Retina (tissue), 1 donor: ENCODE measurements around the gene GCNT2.
"Not testable (repeated sequence)": the region's sequence is repeated elsewhere in the genome, so short reads cannot be mapped to it uniquely, and the experiment has no call there.

Experiments used
- DNase-seq: peaks from one replicate; pipeline ENCODE4 v3.0.0-alpha.2; 2016

GCNT2 gene

DNA sequence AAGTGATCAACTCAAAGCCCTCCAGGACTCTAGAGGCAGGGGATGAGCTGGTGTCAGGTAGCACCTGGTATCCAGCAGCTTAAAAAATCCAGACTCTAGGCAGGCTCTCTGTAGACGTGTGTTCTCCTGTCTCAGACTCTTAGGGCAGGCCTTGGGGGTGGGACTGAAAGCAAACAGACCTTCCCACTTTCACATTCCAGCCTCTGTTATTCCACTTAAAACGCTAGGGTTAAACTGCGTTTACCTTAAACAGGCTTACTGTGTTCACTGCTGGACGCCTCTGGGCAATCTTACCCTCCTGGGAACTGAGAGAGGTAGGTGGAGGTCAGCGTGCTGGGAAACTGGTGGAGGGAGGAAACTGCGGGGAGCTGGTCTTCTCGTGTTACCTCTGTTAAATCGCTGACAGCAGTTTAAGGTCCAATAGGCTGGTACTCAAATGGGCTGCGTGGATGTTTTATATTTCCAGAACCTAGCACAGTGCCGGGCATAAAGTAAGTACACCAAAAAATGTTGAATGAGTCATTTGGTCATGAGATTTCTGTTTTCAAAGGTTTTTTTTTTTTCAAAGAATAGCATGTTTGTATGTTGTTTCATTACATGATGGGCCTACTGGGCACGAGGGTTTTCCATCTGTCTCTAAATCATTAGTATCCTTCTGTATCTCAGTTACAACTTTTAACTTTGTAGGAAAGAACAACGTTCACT lies at the start of gene GCNT2:
Gene GCNT2 (plus strand): TSS at position 248 of the 705 bp plus-strand sequence. CDS start 7,561 bp downstream, outside the sequence.
- DNase-seq, result no peak

DNA sequence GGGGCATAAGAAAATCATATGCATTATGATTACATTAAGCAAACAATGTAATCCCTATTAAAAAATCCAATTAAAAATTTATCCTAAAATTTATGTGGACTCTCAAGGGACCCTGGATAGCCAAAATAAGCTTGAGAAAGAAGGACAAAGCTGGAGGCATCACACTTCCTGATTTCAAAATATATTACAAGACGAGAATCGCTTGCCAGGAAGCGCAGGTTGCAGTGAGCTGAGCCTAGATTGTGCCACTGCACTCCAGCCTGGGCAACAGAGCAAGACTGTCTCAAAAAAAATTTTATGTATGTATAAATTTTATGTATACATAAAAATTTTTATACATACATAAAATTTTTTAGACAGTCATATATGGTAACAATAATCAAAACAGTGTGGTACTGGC lies 48.5 kb upstream of the GCNT2 start:
- no peak for DNase-seq

DNA sequence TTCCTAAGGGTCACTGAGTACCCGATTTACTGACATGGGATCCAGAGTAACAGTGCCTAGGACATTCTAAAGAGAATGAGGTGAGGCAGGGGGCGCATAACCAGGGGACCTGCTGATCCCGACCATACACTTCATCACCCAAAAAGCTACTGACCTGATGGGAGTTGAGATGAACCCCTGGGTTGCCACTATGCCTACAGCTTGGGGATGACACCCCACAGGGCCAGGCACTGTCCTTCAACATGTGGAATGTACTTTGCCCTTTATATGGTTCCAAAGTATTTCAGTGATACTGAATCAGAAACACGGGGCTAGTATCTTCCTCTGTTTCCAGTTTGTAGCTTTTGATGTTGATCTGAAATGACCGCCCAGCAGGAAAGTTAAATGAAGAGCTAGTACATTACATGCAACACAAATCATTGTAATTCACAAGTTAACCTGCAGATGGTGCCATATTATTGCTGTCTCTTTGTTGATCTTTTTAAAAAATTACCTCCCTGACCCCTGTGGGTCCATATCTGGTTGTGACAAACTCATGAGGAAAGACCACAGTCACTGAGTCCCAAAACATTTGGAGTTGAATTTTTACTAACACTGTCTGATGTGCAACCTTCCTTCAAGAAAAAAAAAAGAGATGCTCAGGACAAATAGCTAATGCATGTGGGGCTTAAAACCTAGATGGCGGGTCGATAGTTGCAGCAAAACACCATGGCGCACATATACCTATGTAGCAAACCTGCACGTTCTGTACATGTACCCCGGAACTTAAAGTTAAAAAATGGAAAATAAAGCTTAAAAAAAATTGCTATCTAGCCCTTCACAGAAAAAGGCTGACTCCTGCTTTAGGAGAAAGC lies 42.7 kb upstream of the GCNT2 start:
- peak; percentile 35 for DNase-seq

DNA sequence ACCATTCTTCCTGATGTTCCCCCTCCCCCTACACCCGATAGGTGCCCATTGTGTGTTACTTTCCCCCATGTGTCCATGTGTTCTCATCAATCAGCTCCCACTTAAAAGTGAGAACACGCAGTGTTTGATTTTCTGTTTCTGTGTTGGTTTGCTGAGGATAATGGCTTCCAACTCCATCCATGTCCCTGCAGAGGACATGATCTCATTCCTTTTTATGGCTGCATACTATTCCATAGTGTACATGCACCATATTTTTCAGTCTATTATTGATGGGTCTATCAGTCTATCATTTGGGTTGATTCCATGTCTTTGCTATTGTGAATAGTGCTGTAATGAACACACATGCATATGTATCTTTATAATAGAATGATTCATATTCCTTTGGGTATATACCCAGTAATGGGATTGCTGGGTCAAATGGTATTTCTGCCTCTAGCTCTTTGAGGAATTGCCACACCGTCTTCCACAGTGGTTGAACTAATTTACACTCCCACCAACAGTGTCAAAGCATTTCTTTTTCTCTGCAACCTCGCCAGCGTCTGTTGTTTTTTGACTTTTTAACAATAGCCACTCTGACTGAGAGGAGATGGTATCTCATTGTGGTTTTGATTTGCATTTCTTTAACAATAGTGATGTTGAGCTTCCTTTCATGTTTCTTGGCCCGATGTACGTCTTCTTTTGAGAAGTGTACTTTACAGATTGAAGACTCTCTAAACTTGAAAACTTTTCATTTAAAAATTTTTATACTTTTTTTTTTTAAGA lies 41.0 kb upstream of the GCNT2 start:
- no peak for DNase-seq

DNA sequence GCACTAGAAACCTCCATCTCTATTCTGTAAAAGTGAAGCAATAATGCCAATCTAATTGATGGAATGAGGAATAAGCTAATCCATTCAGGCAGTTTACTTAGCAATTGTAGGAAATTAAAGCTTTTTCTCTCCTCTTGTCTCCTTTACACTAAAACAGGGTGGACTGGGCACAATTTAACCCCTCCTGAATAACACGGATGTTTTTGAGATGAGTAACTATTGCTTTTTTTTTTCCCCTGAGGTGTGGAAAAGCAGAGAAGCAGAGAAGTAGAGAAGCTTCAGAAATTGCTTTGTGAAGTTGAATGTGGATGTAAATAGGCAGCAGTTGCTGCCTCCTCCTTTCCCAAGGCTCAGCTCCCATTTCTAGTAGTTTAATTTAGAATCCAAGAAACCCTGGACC lies 40.0 kb upstream of the GCNT2 start:
- no peak for DNase-seq

DNA sequence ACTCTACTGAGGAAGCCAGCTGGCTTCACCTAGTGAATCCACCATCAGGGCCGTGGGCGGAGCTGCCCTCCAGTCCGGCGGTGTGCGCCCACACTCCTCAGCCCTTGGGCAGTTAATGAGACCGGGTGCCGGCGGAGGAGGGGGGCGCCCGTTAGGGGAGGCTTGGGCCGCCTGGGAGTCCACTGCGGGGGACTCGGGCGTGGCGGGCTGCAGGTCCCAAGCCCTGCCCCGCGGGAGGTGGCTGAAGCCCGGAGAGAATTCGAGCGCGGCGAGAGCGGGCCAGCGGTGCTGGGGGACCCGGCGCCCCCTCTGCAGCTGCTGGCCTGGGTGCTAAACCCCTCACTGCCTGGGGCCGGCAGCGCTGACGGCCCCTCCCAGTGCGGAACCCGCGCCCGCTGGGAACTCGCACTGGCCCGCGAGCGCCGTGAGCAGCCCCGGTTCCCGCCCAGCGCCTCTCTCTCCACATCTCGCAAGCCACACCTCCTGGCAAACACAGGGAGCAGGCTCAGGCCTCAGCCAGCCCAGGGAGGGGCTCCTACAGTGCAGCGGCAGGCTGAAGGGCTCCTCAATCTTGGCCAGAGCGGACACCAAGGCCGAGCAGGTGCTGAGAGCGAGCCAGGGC lies 38.4 kb upstream of the GCNT2 start:
- DNase-seq, result no peak

DNA sequence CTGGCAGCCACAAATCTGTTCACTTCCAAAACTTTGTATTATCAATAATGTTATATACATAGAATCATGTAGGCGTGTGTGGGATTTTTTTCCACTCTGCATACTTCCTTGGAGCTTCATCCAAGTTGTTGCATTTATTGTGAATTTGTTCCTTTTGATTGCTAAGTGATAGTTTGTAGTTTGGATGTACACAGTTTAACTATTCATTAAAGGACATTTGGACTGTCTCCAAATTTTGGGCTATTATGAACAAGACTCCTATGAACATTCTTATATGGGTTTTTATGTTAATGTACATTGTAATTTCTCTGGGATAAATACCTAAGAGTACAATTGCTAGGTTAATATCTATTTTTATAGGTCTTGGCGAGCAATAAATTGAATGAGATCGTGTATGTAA lies 36.2 kb upstream of the GCNT2 start:
- DNase-seq, result no peak

DNA sequence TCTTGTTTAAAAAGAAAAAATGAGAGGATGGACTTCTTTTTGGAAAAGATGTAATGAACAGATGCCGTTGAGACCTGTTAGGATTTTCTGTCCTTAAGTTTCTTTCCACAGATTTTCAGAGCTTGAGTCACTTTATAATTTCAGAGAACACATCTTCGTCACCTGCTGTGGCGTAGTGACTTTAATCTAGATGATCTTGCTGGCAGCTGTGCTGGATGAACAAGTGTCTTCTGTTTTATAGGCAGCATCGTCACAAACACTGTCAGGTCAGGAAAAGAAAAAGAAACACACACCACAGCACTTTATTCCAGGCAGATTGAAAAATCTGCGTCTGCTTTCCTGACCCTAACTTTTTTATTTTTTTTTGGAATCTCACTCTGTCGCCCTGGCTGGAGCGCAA lies 35.7 kb upstream of the GCNT2 start:
- DNase-seq, result no peak

DNA sequence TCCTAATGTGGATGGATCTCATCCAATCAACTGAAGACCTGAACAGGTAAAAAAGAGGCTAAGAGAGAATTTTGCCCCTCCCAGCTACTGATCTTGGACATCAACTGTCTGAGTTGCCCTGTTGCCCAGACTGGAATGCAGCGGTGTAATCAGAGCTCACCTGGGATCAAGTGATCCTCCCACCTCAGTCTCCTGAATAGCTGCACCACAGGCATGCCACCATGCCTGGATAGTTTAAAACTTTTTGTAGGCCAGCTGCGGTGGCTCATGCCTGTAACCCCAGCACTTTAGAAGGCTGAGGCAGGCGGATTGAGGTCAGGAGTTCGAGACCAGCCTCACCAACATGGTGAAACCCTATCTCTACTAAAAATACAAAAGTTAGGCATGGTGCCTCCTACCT lies 34.9 kb upstream of the GCNT2 start:
- no peak for DNase-seq

DNA sequence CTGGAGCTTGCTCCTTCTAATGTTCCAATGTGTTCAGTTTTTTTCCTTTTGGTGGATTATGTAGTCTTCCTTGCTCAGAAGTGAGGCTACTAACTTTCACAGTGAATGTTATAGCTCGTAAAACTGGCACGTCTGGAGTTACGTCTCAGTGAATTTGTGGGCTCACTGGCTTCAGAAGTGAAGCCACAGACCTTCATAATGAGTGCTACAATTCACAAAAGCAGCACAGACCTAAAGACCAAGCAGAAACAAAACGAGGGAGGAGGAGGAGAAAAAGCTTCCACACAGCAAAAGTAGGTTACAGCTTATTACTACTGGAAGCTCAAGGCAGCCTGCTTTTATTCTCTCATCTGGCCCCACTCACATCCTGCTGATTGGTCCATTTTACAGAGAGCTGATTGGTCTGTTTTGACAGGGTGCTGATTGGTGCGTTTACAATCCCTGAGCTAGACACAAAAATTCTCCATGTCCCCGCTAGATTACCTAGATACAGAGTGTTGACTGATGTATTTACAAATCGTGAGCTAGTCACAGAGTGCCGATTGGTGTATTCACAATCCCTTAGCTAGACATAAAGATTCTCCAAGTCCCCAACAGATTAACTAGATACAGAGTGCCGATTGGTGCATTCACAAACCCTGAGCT lies 34.1 kb upstream of the GCNT2 start:
- not testable (repeated sequence) for DNase-seq

DNA sequence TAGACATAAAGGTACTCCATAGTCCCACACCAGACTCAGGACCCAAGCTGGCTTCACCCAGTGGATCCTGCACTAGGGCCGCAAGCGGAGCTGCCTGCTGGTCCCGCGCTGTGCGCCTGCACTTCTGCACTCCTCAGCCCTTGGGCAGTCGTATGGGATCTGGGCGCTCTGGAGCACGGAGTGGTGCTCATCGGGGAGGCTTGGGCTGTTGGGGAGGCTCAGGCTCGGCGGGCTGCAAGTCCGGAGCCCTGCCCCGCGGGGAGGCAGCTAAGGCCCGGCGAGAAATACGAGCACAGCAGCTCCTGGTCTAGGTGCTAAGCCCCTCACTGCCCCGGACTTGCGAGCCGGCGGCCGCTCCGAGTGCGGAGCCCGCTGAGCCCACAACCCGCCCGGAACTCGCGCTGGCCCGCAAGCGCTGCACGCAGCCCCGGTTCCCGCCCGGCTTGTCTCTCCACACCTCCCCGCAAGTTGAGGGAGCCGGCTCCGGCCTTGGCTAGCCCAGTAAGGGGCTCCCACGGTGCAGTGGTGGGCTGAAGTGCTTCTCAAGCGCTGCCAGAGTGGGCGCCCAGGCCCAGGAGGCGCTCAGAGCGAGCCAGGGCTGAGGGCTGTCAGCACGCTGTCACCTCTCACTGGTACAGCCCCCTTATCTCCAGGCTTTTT lies 33.4 kb upstream of the GCNT2 start:
- DNase-seq, result peak; percentile 18

DNA sequence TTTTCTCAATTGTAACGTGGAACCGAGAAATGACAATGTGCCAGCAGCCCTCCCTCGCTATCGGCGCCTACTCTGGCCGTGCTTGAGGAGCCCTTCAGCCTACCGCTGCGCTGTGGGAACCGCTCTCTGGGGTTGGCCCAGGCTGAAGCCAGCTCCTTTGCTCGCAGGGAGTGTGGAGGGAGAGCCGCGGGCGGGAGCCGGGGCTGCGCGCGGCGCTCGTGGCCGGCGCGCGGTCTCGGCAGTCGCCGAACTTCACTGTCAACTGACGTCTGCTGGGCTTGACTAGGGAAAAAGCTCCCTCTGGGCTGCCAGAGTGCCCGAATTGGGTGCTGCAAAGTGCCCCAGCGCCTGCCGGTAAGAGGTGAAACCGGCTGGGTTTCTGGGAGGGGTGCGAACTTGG lies 29.7 kb upstream of the GCNT2 start:
- DNase-seq, result no peak

DNA sequence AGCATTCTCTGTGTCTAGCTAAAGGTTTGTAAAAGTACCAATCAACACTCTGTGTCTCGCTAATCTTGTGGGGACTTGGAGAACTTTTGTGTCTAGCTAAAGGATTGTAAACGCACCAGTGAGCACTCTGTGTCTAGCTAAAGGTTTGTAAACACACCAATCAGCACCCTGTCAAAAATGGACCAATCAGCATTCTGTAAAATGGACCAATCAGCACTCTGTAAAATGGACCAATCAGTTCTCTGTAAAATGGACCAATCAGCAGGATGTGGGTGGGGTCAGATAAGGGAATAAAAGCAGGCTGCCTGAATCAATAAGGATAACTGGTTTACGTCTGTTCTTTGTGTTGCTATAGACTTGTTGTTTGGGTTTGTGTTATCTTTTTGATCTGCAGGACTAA lies 29.2 kb upstream of the GCNT2 start:
- not testable (repeated sequence) for DNase-seq

DNA sequence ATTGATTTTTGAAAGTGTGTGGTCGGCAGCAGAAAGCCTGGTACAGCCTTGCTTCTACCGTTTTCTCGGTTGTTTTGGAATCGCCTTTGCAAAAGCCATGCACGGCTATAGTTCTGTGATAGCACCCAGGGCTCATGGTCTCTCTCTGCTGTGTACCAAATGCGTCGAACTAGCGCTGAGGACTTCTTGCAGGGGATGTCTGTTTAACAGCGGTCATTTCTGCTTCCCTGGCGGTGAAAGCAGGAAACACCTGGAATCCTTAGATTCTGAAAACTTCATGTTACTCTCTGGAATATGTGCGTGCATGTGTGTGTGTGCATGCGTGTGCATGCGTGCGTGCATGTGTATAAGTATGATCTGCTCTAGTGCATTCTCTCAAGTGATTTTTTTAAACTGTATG lies 26.1 kb upstream of the GCNT2 start:
- no peak for DNase-seq

DNA sequence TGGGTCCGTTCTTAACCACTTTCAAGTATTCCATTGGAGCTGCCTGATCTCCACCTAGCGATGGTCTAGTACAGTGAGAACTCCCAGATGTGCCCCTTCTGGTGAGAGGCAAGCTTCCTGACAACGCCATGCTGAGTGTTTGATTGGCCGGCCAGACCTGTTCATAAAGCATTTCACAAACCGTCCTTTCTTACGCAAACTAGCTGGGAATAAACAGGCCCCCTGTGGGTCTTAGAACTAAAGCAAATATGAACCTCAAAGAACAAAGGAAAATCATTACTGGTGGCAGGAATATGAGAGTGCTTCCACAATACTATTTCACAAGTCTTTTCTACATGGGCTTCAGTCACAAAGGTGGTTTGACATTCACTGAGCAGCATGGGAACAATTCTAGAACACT lies 15.6 kb upstream of the GCNT2 start:
- DNase-seq, result no peak

DNA sequence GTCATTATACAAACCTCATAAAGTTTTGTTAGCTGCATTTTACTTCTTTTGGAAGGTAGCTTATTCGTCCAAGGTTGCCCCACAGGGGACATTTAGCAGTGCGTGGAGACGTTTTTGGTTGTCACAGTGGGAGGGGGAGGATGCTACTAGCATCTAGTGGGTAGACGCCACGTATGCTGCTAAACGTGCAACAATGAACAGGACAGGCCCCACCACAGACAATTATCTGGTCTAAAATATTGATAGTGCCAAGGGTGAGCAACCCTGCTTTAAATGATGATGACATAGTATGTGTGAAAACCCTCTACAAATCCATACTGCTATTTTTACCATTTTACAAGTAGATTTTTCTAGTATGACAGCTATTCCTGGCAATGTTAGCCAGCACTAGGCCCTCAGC lies 13.9 kb upstream of the GCNT2 start:
- DNase-seq, result no peak

DNA sequence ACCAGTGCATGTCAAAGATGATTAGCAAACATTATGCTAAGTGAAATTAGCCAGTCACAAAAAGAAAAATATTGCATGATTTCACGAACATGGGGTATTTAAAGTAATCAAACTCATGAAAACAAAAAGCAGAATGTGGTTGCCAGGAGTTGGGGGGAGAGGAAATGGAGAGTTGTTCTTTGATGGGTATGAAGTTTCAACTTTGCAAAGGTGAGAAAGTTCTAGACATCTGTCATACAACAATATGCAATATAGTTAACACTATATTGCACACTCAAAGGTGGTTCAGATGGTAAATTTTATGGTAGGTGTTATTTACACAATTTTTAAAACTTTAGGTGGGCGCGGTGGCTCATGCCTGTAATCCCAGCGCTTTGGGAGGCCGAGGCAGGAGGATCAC lies 13.4 kb upstream of the GCNT2 start:
- DNase-seq, result no peak

DNA sequence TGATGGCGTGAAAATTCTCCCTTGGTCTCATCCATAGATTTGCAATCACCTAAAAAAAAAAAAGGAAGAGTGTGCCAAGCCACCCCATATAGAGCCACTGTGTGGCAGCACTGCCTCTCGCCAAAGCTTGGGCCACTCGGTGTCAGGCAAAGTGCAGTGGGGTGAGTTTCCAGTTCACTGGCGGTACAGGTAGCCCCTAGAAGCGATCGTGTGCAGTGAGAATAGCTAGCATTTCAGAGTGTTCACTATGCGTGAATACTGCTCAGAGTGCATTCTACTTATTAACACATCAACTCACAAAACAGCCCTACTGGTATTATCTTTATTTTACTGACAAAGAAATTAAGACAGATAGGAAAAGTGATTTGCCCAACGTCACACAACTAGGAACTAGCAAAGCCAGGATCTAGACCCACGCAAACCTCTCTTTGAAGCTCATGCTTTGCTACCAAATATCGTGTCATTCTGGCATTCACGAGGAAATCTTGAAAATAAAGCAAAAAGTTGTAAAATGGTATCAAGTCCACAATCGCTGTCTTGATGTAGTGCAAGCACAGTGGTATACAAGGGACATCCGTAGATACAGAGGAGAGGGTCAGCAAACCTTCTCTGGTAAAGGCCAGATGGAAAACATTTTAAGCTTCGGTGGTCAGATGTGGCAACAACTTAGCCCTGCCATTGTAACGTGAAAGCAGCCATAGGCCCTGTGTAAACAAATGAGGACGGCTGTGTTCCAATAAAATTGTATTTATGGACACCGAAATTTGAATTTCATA lies 10.4 kb upstream of the GCNT2 start:
- DNase-seq, result peak; percentile 80

DNA sequence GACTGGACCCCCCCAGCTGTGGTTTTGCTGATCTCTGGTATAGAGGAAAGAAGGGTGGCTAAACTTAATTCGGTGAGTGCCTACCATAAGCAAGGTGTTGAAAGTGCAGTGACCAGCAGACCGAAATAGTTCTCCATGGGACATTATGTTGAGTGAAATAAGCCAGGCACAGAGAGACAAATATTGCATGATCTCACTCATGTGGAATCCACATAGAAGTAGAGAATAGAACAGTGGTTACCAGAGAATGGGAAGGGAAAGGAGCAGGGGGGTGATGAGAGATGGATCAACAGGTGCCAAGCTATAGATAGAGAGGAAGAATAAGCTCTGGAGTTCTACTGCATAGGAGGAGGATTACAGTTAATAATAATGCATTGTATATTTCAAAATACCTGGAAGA lies 9.7 kb upstream of the GCNT2 start:
- DNase-seq, result no peak

DNA sequence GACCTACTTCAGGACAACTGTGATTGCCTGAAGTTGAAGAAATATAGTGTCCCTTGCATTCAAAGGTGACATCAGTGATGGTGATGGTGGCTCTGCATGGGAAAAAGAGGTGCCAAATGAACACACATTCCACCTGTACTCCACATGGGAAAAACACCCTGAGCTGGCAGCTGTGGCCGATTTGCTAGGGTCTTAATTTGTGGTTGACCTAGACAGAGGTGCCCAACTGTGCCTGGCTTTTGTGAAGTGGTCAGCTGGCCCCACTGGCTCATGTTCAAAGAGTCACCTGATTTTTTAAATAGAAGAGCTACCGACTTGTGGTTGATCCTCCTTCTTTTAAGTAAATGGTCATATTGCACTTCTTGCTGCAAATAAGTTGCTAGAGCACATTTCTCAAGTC lies 7.6 kb upstream of the GCNT2 start:
- no peak for DNase-seq

DNA sequence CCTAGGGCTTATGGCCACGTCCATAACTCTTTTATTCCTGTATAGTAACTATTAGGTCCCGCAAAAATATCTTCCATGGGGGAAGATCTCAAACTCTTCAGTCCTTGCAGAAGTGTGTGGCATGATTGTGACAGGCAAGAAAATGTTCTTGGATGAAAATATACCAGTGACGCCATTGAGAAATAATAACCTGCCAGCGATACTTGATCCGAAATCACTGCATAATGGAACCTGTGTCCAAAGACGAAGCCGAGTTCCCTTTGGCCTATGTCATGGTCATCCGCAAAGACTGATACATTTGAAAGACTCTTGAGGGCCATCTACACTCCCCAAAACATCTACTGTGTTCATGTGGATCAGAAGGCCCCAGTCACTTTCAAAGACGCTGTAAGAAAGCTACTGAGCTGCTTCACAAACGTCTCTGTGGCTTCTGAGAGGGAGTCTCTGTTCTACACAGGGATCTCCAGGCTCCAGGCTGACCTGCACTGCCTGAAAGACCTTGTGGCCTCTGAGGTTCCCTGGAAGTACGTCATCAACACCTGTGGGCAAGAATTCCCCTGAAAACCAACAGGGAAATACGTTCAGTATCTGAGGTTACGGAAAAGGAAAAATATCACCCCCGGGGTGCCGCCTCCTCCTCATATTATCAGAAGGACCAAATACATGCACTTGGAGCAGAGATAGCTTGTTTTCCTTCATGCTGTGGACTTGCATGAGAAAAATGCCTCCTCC lies 6.9 kb upstream of the GCNT2 start:
- DNase-seq, result no peak
